GM21390 (cell line): ENCODE measurements around the gene EVX2.

Experiments
- ATAC-seq: cut with Tn5 transposase; IDR thresholded peaks from one replicate; pipeline ENCODE4 v1.9.1; 2021; ENCODE audit not compliant: unreplicated experiment

Gene EVX2

GRCh38 chr2:176083796-176084261, at the start of gene EVX2:
EVX2 (minus strand) TSS chr2:176083962; CDS start chr2:176083776, 186 bp downstream.
- no peak for ATAC-seq

- ATAC-seq: no peak
These were observed 49.6 kb upstream of the EVX2 start for GRCh38 chr2:176133389-176133788.

GRCh38 chr2:176132205-176133171, 48.7 kb upstream of the EVX2 start:
- no peak for ATAC-seq

GRCh38 chr2:176131848-176132158, 48.0 kb upstream of the EVX2 start:
- ATAC-seq: no peak

- ATAC-seq: no peak
These were observed 47.4 kb upstream of the EVX2 start for GRCh38 chr2:176130957-176131847.

GRCh38 chr2:176130147-176130956, 46.6 kb upstream of the EVX2 start:
- no peak for ATAC-seq

GRCh38 chr2:176129813-176130146, 46.0 kb upstream of the EVX2 start:
- ATAC-seq: no peak

- ATAC-seq: no peak
These were observed 45.4 kb upstream of the EVX2 start, which contains the start of gene HOXD8 for GRCh38 chr2:176128982-176129796. HOXD8 (plus strand) TSS chr2:176129705; CDS start chr2:176130367, 662 bp downstream.

GRCh38 chr2:176128172-176128981, 44.6 kb upstream of the EVX2 start:
- no peak for ATAC-seq

GRCh38 chr2:176127774-176128072, 44.0 kb upstream of the EVX2 start:
- ATAC-seq: no peak

- ATAC-seq: no peak
These were observed 43.4 kb upstream of the EVX2 start for GRCh38 chr2:176126929-176127773.

- no peak for ATAC-seq
These were observed 42.0 kb upstream of the EVX2 start for GRCh38 chr2:176125772-176126054.

GRCh38 chr2:176124947-176125771, 41.4 kb upstream of the EVX2 start:
- no peak for ATAC-seq

GRCh38 chr2:176124110-176124946, 40.6 kb upstream of the EVX2 start:
- no peak for ATAC-seq

- ATAC-seq: no peak
These were observed 39.8 kb upstream of the EVX2 start for GRCh38 chr2:176123411-176124109.

- no peak for ATAC-seq
These were observed 39.1 kb upstream of the EVX2 start, which contains the start of gene HOXD9 for GRCh38 chr2:176122683-176123410. HOXD9 (plus strand) TSS chr2:176122719; CDS start chr2:176122769, 50 bp downstream.
